Gastroesophageal sphincter (tissue), 3 donors: Measurements from ENCODE around the gene CTNNA1.

Experiments
- CTCF ChIP-seq, 4 experiments: fragments of 200-600 bp in 2 of 4; fragments of 450-650 bp in 2 of 4; sonication (generic) in 1 of 4; IDR thresholded peaks; one replicate each; pipeline ENCODE4 v1.5.1; 2017 to 2019; ENCODE audit warnings: antibody characterized with exemption in 4 of 4, mild to moderate bottlenecking in 2 of 4, moderate library complexity in 2 of 4
- EP300 ChIP-seq: sonication (generic); formaldehyde crosslinking; IDR thresholded peaks from one replicate; pipeline ENCODE4 v1.6.1; 2017; ENCODE audit warnings: antibody characterized with exemption, mild to moderate bottlenecking

DNA sequence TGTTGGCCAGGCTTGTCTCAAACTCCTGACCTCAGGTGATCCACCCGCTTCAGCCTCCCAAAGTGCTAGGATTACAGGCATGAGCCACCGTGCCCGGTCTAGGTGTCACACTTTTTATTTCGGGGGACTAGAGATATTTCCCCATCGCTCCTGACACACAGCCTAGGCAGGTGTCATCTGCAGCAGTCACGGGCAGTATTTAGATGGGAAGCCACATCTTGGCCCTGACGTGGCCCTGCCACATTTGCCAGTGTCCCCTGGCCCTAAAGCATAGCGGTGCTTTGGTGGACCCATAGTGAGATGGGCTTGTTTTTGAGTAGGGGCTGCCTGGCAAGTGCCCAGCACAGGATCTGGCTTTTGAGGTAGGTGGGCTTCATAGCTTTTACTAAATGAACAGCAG, 167.0 kb downstream of the CTNNA1 start:
- TF ChIP-seq CTCF (IDR thresholded peaks at IDR 0.05) (no peak), EP300 (no peak)
